Breast epithelium (tissue), 4 donors: ENCODE measurements around the gene OR51E1. TPM values are rescaled to one million over a fixed set of nuclear protein-coding genes. Genes with fewer than 3 reads are reported as not detected.

Experiments used
- DNase-seq, 2 donors: peaks; one replicate each; pipeline ENCODE4 v3.0.0-alpha.2; 2019; ENCODE audit warnings: low spot score in 2 of 2
- H3K27ac ChIP-seq, 2 donors: fragments of 200-600 bp; sonication (generic) in 1 of 2; one replicate each; pipeline ENCODE4 v1.5.1; 2016 to 2019; ENCODE audit warnings: mild to moderate bottlenecking in 1 of 2
- H3K27me3 ChIP-seq, 2 donors: fragments of 200-600 bp; sonication (generic) in 1 of 2; one replicate each; pipeline versions ENCODE4 v1.5.1 to v1.6.0; 2017 to 2019; ENCODE audit warnings: control low read depth in 1 of 2, mild to moderate bottlenecking in 1 of 2
- H3K36me3 ChIP-seq: fragments of 200-600 bp; one replicate; pipeline ENCODE4 v1.5.1; 2019
- H3K4me1 ChIP-seq, 2 donors: fragments of 200-600 bp; sonication (generic); one replicate each; pipeline ENCODE4 v1.5.1; 2016 to 2019; ENCODE audit warnings: control low read depth in 1 of 2
- H3K4me3 ChIP-seq, 3 donors: fragments of 200-600 bp; sonication (generic); 1 replicate in 2 of 3; 2 replicates in 1 of 3; pipeline ENCODE4 v1.5.1; 2016 to 2019; ENCODE audit warnings: mild to moderate bottlenecking in 3 of 3, moderate library complexity in 2 of 3
- H3K9me3 ChIP-seq, 2 donors: fragments of 200-600 bp; sonication (generic) in 1 of 2; one replicate each; pipeline ENCODE4 v1.5.1; 2016 to 2019; ENCODE audit warnings: control low read depth in 1 of 2
- CTCF ChIP-seq, 3 donors: fragments of 450-650 bp; IDR thresholded peaks; one replicate each; pipeline ENCODE4 v1.5.1; 2016 to 2017; ENCODE audit warnings: antibody characterized with exemption in 3 of 3, mild to moderate bottlenecking in 3 of 3, moderate library complexity in 3 of 3
- POLR2A ChIP-seq: fragments of 450-650 bp; IDR thresholded peaks from one replicate; pipeline ENCODE4 v1.6.1; 2016; ENCODE audit warnings: antibody characterized with exemption, mild to moderate bottlenecking, moderate library complexity
- POLR2AphosphoS5 ChIP-seq, 3 donors: sonication (generic); formaldehyde crosslinking; IDR thresholded peaks; one replicate each; pipeline ENCODE4 v1.6.1; 2017; ENCODE audit warnings: antibody characterized with exemption in 3 of 3
- intact Hi-C: fragments of 100-400 bp; cut with DNase I; formaldehyde crosslinking; loops from one replicate; pipeline ENCODE4 v1.15.1; 2023; ENCODE audit warnings: low total_unique reads
- total RNA-seq, 3 donors: library from RNA; depleted of rRNA; stranded (reverse); fragments of >200 nt; gene quantifications; one replicate each; pipeline ENCODE4 v1.1.0, GENCODE V29; 2016

Gene OR51E1
- total RNA-seq, 3 donors from 2014 or later, result 0.29 to 0.33 (median 0.32) TPM

DNA sequence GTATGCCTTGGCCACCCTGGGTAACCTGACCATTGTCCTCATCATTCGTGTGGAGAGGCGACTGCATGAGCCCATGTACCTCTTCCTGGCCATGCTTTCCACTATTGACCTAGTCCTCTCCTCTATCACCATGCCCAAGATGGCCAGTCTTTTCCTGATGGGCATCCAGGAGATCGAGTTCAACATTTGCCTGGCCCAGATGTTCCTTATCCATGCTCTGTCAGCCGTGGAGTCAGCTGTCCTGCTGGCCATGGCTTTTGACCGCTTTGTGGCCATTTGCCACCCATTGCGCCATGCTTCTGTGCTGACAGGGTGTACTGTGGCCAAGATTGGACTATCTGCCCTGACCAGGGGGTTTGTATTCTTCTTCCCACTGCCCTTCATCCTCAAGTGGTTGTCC lies 3.9 kb upstream of the OR51E1 start:
- no peaks in the 10 kb centered on the region for H3K36me3 ChIP-seq
- no peaks in the 10 kb centered on the region for H3K4me1 ChIP-seq
- intact Hi-C loops, result no loop called here
- no peak for DNase-seq
- H3K4me3 ChIP-seq, result no peak overlapping the region
- no peak for TF ChIP-seq CTCF (IDR thresholded peaks at IDR 0.05)
- TF ChIP-seq POLR2AphosphoS5 (IDR thresholded peaks at IDR 0.05), result no peak
- no peak for TF ChIP-seq POLR2A
- H3K9me3 ChIP-seq, result no peaks in the 10 kb centered on the region
- no peak overlapping the region for H3K27ac ChIP-seq
- peaks cover 0 to 12% of the 10 kb centered on the region in 2 donors for H3K27me3 ChIP-seq

DNA sequence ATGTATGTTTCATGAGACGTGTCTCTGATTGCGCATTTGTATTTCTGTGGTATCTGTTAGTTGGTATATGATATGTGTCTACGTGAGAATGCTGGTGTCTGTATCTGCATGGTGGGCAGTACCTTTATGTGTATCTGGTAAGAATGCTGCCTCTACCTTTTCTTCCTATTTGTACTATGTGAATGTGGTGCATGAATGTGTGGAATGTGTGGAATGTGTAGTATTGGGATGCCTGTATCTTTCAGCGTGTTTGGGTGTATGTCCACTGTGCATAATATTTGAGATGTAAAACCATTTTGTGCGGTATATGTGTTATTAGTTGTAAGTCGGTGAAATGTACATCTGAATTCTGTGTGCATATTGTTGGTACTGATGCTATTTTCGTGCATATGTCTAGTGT lies 2.3 kb upstream of the OR51E1 start:
- H3K27me3 ChIP-seq, result peaks cover 0 to 8% of the 10 kb centered on the region in 2 donors
- no peaks in the 10 kb centered on the region for H3K36me3 ChIP-seq
- no peak overlapping the region for H3K4me3 ChIP-seq
- no peak overlapping the region for H3K27ac ChIP-seq
- H3K4me1 ChIP-seq, result no peaks in the 10 kb centered on the region
- TF ChIP-seq POLR2A (no peak), POLR2AphosphoS5 (IDR thresholded peaks at IDR 0.05) (no peak), CTCF (IDR thresholded peaks at IDR 0.05) (no peak)
- H3K9me3 ChIP-seq, result no peaks in the 10 kb centered on the region
- intact Hi-C loops, result no loop called here
- no peak for DNase-seq

DNA sequence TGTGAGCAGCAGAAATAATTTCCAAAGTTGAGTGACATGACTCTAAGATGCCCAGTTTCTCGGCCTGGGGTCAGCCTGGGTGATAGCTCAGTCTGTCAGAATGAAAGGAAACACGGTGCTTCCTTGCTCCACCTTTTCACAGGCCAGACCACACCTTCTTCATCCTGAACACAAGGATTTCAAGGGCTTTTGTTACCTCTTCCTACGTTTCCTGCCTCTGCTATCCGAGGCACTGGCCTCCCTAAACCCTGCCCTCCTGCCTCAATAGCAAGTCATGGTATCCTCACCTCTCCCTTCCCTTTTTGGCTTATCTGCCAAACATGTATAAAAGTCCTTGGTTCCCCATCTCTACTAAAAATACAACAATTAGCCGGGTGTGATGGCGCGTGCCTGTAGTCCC lies 1.7 kb upstream of the OR51E1 start:
- no peaks in the 10 kb centered on the region for H3K9me3 ChIP-seq
- H3K4me3 ChIP-seq, result no peak overlapping the region
- TF ChIP-seq POLR2AphosphoS5 (IDR thresholded peaks at IDR 0.05) (no peak), CTCF (IDR thresholded peaks at IDR 0.05) (no peak), POLR2A (no peak)
- no peaks in the 10 kb centered on the region for H3K4me1 ChIP-seq
- H3K27me3 ChIP-seq, result peaks cover 0 to 8% of the 10 kb centered on the region in 2 donors
- H3K27ac ChIP-seq, result no peak overlapping the region
- DNase-seq, result no peak
- intact Hi-C loops, result no loop called here
- H3K36me3 ChIP-seq, result no peaks in the 10 kb centered on the region

GRCh38 chr11:4643076-4643475 lies 706 bp upstream of the OR51E1 start:
- Histone ChIP-seq H3K4me1 (no peaks in the 10 kb centered on the region), H3K27ac (no peak overlapping the region), H3K36me3 (no peaks in the 10 kb centered on the region), H3K27me3 (no peaks in the 10 kb centered on the region), H3K9me3 (no peaks in the 10 kb centered on the region), H3K4me3 (no peak overlapping the region)
- TF ChIP-seq CTCF (IDR thresholded peaks at IDR 0.05) (no peak), POLR2AphosphoS5 (IDR thresholded peaks at IDR 0.05) (no peak), POLR2A (no peak)
- DNase-seq, result no peak
- intact Hi-C loops, result loop anchor here (1.0 kb wide), 1 partner anchor 40 kb away; no protein-coding TSS in a partner anchor

GRCh38 chr11:4644233-4644632 lies 451 bp downstream of the OR51E1 start:
- Histone ChIP-seq H3K36me3 (no peaks in the 10 kb centered on the region), H3K9me3 (no peaks in the 10 kb centered on the region), H3K4me1 (no peaks in the 10 kb centered on the region), H3K27ac (no peak overlapping the region), H3K27me3 (no peaks in the 10 kb centered on the region), H3K4me3 (no peak overlapping the region)
- TF ChIP-seq CTCF (IDR thresholded peaks at IDR 0.05) (no peak), POLR2AphosphoS5 (IDR thresholded peaks at IDR 0.05) (no peak), POLR2A (no peak)
- DNase-seq, result no peak
- intact Hi-C loops, result no loop called here
